ENCODE measurements around the gene KLK7. TPM values are rescaled to one million over a fixed set of nuclear protein-coding genes. Genes with fewer than 3 reads are reported as not detected.

KLK7 gene
- total and polyA plus RNA-seq, 2 donors: 0.52 to 5.0 TPM

DNA sequence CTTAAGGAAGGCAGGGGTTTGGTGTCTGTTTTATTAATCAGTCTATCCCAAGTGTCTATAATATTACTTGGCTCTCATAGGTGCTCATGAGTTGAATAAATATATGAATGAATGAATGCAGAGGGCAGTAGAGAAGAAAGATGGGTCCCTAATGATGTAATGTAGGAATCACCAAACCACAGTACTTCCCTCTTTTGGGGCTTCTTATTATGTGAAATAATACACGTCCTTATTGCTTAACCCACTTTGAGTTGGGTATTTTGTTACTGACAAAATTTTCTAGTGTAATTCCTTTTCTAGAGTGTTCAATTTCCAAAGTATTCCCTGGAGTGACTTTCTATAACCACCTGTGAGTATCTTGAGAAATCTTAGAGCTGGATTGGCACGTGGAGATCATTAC, 44.1 kb downstream of the KLK7 start:
- peaks cover 0 to 3% of the 10 kb centered on the region in 2 donors for H3K9me3 ChIP-seq (ENCODE audit: control insufficient read depth in 2 of 2, insufficient read depth in 1 of 2, low read length in 1 of 2)
- H3K4me1 ChIP-seq (ENCODE audit: control insufficient read depth in 2 of 2, insufficient read depth in 2 of 2, low read length in 2 of 2): no peaks in the 10 kb centered on the region
- DNase-seq (ENCODE audit: low read depth in 6 of 9, low spot score in 9 of 9): no peak
- no peak overlapping the region for H3K27ac ChIP-seq (ENCODE audit: low read depth in 1 of 2, low read length in 1 of 2)
- H3K4me3 ChIP-seq (ENCODE audit: low read length in 2 of 2): no peak overlapping the region
- 80% methylated on average over 2 of the region's 2 CpGs for WGBS
- no peaks in the 10 kb centered on the region for H3K36me3 ChIP-seq (ENCODE audit: control insufficient read depth in 2 of 2, insufficient read depth in 2 of 2, low read length in 1 of 2)
- H3K27me3 ChIP-seq (ENCODE audit: control insufficient read depth in 2 of 2, insufficient read depth in 1 of 2, low read length in 1 of 2): no peaks in the 10 kb centered on the region

DNA sequence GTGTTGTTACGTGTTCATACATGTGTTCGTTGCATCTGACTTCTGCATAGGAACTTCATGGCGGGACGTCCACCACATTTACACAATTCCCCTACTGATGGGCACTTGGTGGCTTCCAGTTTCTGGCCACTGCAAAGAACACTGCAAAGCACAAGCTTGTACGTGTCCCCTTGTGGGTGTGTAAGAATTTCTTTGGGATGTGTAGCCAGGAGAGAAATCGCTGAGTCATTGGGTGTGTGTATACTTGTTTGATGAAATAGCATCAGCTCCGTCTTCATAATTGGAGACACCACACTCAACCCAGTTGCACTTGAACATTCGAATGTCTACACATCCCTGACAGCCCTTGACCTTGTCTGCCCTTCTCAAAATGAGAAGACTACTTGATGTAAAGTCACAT, 50.1 kb downstream of the KLK7 start:
- no peaks in the 10 kb centered on the region for H3K36me3 ChIP-seq (ENCODE audit: control insufficient read depth in 2 of 2, insufficient read depth in 2 of 2, low read length in 1 of 2)
- 82% methylated on average over 8 of the region's 8 CpGs for WGBS
- no peak overlapping the region for H3K27ac ChIP-seq (ENCODE audit: low read depth in 1 of 2, low read length in 1 of 2)
- H3K27me3 ChIP-seq (ENCODE audit: control insufficient read depth in 2 of 2, insufficient read depth in 1 of 2, low read length in 1 of 2): peaks cover 0 to 4% of the 10 kb centered on the region in 2 donors
- no peaks in the 10 kb centered on the region for H3K4me1 ChIP-seq (ENCODE audit: control insufficient read depth in 2 of 2, insufficient read depth in 2 of 2, low read length in 2 of 2)
- H3K9me3 ChIP-seq (ENCODE audit: control insufficient read depth in 2 of 2, insufficient read depth in 1 of 2, low read length in 1 of 2): no peaks in the 10 kb centered on the region
- no peak for DNase-seq (ENCODE audit: low read depth in 6 of 9, low spot score in 9 of 9)
- no peak overlapping the region for H3K4me3 ChIP-seq (ENCODE audit: low read length in 2 of 2)

DNA sequence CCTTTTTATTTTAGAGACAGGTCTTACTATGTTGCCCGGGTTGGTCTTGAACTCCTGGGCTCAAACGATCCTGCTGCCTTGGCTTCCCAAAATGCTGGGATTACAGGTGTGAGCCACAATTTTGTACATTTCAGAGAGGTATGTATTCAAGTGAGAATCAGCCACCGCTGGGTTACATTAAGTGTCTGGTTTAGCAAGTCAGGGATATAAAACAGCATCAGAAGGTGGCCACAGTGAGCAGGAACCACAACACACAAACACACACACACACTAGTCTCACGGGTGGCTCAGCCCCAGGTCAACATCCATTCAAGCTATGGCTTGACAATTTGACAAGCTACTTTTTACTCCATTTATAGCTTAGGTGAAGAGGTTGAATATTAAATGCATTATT, 51.0 kb downstream of the KLK7 start:
- 73% methylated on average over 4 of the region's 4 CpGs for WGBS
- Histone ChIP-seq H3K4me3 (ENCODE audit: low read length in 2 of 2) (no peak overlapping the region), H3K4me1 (ENCODE audit: control insufficient read depth in 2 of 2, insufficient read depth in 2 of 2, low read length in 2 of 2) (no peaks in the 10 kb centered on the region)

DNA sequence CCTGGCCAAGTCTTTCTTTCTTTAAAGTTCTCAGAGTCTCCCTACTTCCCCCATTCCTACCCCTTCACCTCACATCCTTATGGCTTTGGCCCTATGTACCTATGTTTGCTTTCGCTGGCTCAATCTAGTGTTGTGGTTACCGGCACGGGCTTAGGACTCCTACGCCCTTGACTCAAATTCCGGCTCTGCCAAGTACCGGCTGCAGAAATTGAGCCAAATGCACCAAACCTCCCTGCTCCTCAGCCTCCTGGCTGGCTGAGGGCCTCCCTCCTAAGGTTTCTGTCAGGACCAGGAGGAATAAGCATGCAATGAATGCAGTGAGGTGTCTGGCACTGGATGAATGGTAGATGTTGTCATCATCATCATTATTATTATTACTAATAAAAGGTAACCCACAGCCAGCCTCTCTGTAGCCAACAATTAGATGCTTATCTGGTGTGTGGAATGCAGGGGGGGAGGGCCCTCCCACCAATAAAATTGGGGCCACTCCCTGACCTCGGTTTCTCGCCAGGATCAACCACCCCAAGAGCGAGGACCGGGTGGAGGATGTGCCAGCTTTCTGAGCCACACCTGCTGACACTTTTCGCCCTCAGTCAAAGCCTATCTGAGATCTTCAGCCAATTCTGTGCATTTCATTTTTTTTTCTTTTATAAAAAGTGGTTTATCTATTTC, 51.6 kb downstream of the KLK7 start:
- Histone ChIP-seq H3K4me1 (ENCODE audit: control insufficient read depth in 2 of 2, insufficient read depth in 2 of 2, low read length in 2 of 2) (no peaks in the 10 kb centered on the region), H3K27me3 (ENCODE audit: control insufficient read depth in 2 of 2, insufficient read depth in 1 of 2, low read length in 1 of 2) (peaks cover 0 to 4% of the 10 kb centered on the region in 2 donors), H3K27ac (ENCODE audit: low read depth in 1 of 2, low read length in 1 of 2) (no peak overlapping the region), H3K36me3 (ENCODE audit: control insufficient read depth in 2 of 2, insufficient read depth in 2 of 2, low read length in 1 of 2) (no peaks in the 10 kb centered on the region), H3K4me3 (ENCODE audit: low read length in 2 of 2) (no peak overlapping the region), H3K9me3 (ENCODE audit: control insufficient read depth in 2 of 2, insufficient read depth in 1 of 2, low read length in 1 of 2) (no peaks in the 10 kb centered on the region)
- no peak for DNase-seq (ENCODE audit: low read depth in 6 of 9, low spot score in 9 of 9)
- 90% methylated on average over 11 of the region's 11 CpGs for WGBS

More for the DNA sequence above, 51.0 kb downstream of the KLK7 start:
- Histone ChIP-seq H3K27ac (ENCODE audit: low read depth in 1 of 2, low read length in 1 of 2) (no peak overlapping the region), H3K9me3 (ENCODE audit: control insufficient read depth in 2 of 2, insufficient read depth in 1 of 2, low read length in 1 of 2) (no peaks in the 10 kb centered on the region), H3K27me3 (ENCODE audit: control insufficient read depth in 2 of 2, insufficient read depth in 1 of 2, low read length in 1 of 2) (peaks cover 0 to 4% of the 10 kb centered on the region in 2 donors), H3K36me3 (ENCODE audit: control insufficient read depth in 2 of 2, insufficient read depth in 2 of 2, low read length in 1 of 2) (no peaks in the 10 kb centered on the region)
- no peak for DNase-seq (ENCODE audit: low read depth in 6 of 9, low spot score in 9 of 9)

DNA sequence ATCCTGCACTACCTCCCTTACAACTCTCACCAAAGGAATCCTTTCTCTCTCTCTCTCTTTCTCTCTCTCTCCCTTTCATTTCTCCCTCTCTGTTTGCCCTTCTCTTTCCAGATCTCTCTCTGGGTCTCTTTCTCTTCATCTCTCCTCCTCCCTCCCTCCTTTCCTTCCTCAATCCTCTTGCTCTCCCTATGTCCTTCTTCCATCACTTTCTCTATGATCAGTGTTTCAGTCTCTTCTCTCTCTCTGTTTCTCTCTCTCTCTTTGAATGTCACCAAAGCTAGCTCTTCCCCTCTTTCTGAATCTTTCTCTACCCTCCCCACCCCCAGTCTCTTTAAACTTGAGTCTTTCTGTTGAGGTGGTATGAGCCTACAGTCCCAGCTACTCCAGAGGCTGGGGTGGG, 52.7 kb downstream of the KLK7 start:
- Histone ChIP-seq H3K27me3 (ENCODE audit: control insufficient read depth in 2 of 2, insufficient read depth in 1 of 2, low read length in 1 of 2) (peaks cover 0 to 4% of the 10 kb centered on the region in 2 donors), H3K4me1 (ENCODE audit: control insufficient read depth in 2 of 2, insufficient read depth in 2 of 2, low read length in 2 of 2) (no peaks in the 10 kb centered on the region), H3K27ac (ENCODE audit: low read depth in 1 of 2, low read length in 1 of 2) (no peak overlapping the region), H3K9me3 (ENCODE audit: control insufficient read depth in 2 of 2, insufficient read depth in 1 of 2, low read length in 1 of 2) (no peaks in the 10 kb centered on the region), H3K4me3 (ENCODE audit: low read length in 2 of 2) (no peak overlapping the region), H3K36me3 (ENCODE audit: control insufficient read depth in 2 of 2, insufficient read depth in 2 of 2, low read length in 1 of 2) (no peaks in the 10 kb centered on the region)
- DNase-seq (ENCODE audit: low read depth in 6 of 9, low spot score in 9 of 9): no peak

DNA sequence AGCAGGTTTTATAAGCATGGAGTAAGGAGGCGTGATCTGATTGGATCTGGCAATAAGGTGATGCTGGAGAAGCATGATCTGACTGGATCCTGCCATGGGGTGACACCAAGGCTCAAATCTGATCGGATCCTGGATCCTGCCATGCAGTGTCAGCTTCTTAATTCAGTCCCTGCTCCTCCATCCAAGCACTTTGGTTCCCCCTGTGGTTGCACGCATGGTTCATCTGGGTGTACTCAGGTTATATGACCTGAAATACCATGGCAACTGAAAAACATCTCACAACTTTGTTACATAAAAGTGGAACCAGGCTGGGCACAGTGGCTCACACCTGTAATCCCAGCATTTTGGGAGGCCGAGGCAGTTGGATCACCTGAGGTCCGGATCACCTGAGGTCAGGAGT, 54.9 kb downstream of the KLK7 start:
- Histone ChIP-seq H3K27ac (ENCODE audit: low read depth in 1 of 2, low read length in 1 of 2) (no peak overlapping the region), H3K9me3 (ENCODE audit: control insufficient read depth in 2 of 2, insufficient read depth in 1 of 2, low read length in 1 of 2) (no peaks in the 10 kb centered on the region), H3K27me3 (ENCODE audit: control insufficient read depth in 2 of 2, insufficient read depth in 1 of 2, low read length in 1 of 2) (peaks cover 0 to 4% of the 10 kb centered on the region in 2 donors), H3K36me3 (ENCODE audit: control insufficient read depth in 2 of 2, insufficient read depth in 2 of 2, low read length in 1 of 2) (no peaks in the 10 kb centered on the region), H3K4me3 (ENCODE audit: low read length in 2 of 2) (no peak overlapping the region), H3K4me1 (ENCODE audit: control insufficient read depth in 2 of 2, insufficient read depth in 2 of 2, low read length in 2 of 2) (no peaks in the 10 kb centered on the region)
- WGBS: 86% methylated on average over 5 of the region's 5 CpGs
- DNase-seq (ENCODE audit: low read depth in 6 of 9, low spot score in 9 of 9): no peak

Other genes starting within 250 kb of the KLK7 start
- gene GPR32, start 213.5 kb downstream of the KLK7 start, total RNA-seq: not detected
- gene GPR32, start 213.5 kb downstream of the KLK7 start, polyA plus RNA-seq: 0.07 TPM
- gene ACP4, start 193.5 kb downstream of the KLK7 start, total RNA-seq: not detected
- not detected for gene ACP4, start 193.5 kb downstream of the KLK7 start, polyA plus RNA-seq
- gene KLK1, start 160.1 kb downstream of the KLK7 start, total RNA-seq: 0.14 TPM
- gene KLK1, start 160.1 kb downstream of the KLK7 start, polyA plus RNA-seq: 1.6 TPM
- not detected for gene KLK15, start 150.3 kb downstream of the KLK7 start, total RNA-seq
- 0.11 TPM for gene KLK15, start 150.3 kb downstream of the KLK7 start, polyA plus RNA-seq
- 0.19 TPM for gene KLK3, start 129.0 kb downstream of the KLK7 start, total RNA-seq
- 0.96 TPM for gene KLK3, start 129.0 kb downstream of the KLK7 start, polyA plus RNA-seq
- gene KLK2, start 110.5 kb downstream of the KLK7 start, total RNA-seq: under 0.01 TPM
- 0.50 TPM for gene KLK2, start 110.5 kb downstream of the KLK7 start, polyA plus RNA-seq
- gene KLK4, start 72.5 kb downstream of the KLK7 start, total RNA-seq: not detected
- gene KLK4, start 72.5 kb downstream of the KLK7 start, polyA plus RNA-seq: 0.39 TPM
- 0.28 TPM for gene KLK5, start 30.9 kb downstream of the KLK7 start, total RNA-seq
- 1.9 TPM for gene KLK5, start 30.9 kb downstream of the KLK7 start, polyA plus RNA-seq
- gene KLK6, start 14.3 kb downstream of the KLK7 start, total RNA-seq: 0.24 TPM
- 7.0 TPM for gene KLK6, start 14.3 kb downstream of the KLK7 start, polyA plus RNA-seq
- gene KLK8, start 17.7 kb upstream of the KLK7 start, total RNA-seq: 2.2 TPM
- gene KLK8, start 17.7 kb upstream of the KLK7 start, polyA plus RNA-seq: 11.0 TPM
- gene KLK10, start 35.8 kb upstream of the KLK7 start, total RNA-seq: 0.42 TPM
- gene KLK10, start 35.8 kb upstream of the KLK7 start, polyA plus RNA-seq: 7.2 TPM
- 1.9 TPM for gene KLK11, start 42.7 kb upstream of the KLK7 start, total RNA-seq
- gene KLK11, start 42.7 kb upstream of the KLK7 start, polyA plus RNA-seq: 17.2 TPM
- gene KLK12, start 51.1 kb upstream of the KLK7 start, total RNA-seq: 0.61 TPM
- 3.0 TPM for gene KLK12, start 51.1 kb upstream of the KLK7 start, polyA plus RNA-seq
- 0.19 TPM for gene KLK13, start 81.2 kb upstream of the KLK7 start, total RNA-seq
- gene KLK13, start 81.2 kb upstream of the KLK7 start, polyA plus RNA-seq: 0.89 TPM
- 0.09 TPM for gene KLK14, start 99.0 kb upstream of the KLK7 start, total RNA-seq
- 1.2 TPM for gene KLK14, start 99.0 kb upstream of the KLK7 start, polyA plus RNA-seq
- gene CTU1, start 124.5 kb upstream of the KLK7 start, total RNA-seq: 5.7 TPM
- gene CTU1, start 124.5 kb upstream of the KLK7 start, polyA plus RNA-seq: 2.9 TPM
- gene SIGLEC9, start 141.0 kb upstream of the KLK7 start, total RNA-seq: 1.9 TPM
- gene SIGLEC9, start 141.0 kb upstream of the KLK7 start, polyA plus RNA-seq: 6.8 TPM
- gene SIGLEC7, start 158.4 kb upstream of the KLK7 start, total RNA-seq: 2.0 TPM
- 3.6 TPM for gene SIGLEC7, start 158.4 kb upstream of the KLK7 start, polyA plus RNA-seq
- 7.9 TPM for gene CD33, start 241.2 kb upstream of the KLK7 start, total RNA-seq
- 7.1 TPM for gene CD33, start 241.2 kb upstream of the KLK7 start, polyA plus RNA-seq